Hippocampal formation (tissue), 2 donors: ENCODE data around the gene IFNGR2.
"Not testable (repeated sequence)": the region's sequence is repeated elsewhere in the genome, so short reads cannot be mapped to it uniquely, and the experiment has no call there.

Source experiments
- DNase-seq, 2 donors: peaks; one replicate each; lab custom pipeline; 2025; lab: John Stamatoyannopoulos, UW

IFNGR2 gene

DNA sequence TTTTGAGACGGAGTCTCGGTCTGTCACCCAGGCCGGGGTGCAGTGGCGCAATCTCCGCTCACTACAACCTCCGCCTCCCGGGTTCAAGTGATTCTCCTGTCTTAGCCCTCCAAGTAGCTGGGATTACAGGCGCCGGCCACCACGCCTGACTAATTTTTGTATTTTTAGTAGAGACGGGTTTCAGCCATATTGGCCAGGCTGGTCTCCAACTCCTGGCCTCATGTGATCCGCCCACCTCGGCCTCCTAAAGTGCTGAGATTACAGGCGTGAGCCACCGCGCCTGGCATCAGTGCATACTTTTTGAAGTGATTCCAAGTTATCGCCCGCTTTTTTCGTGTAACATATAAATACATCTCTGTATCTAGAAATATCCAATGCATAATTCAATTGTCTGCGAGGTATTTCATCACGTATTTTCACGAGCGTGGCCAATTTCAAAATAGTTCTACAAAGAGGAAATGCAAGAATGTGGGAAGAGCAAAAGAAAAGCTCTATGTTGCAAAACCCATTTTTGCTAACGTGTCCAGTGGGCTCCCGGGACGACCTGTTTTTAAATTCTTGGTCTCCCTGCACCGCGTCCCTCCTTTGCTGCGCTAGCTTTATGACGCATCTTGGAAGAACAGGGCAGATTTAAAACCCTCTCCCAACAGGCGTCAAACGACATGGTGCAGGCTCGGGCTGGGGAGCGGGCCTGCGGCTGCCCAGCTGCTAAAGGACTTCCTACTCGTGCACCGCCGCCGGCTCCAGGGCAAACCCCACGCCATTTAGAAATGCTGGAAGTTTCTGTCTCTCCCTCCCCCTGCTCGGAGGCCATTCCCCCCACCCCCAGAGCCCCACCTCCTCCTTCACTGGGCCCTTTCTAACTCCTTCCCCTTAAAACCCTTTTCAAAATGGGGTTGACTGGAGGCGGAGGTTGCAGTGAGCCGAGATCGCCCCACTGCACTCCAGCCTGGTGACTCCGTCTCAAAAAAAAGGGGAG, 923 bp upstream of the IFNGR2 start:
- DNase-seq: peak; percentile 20 to 34

DNA sequence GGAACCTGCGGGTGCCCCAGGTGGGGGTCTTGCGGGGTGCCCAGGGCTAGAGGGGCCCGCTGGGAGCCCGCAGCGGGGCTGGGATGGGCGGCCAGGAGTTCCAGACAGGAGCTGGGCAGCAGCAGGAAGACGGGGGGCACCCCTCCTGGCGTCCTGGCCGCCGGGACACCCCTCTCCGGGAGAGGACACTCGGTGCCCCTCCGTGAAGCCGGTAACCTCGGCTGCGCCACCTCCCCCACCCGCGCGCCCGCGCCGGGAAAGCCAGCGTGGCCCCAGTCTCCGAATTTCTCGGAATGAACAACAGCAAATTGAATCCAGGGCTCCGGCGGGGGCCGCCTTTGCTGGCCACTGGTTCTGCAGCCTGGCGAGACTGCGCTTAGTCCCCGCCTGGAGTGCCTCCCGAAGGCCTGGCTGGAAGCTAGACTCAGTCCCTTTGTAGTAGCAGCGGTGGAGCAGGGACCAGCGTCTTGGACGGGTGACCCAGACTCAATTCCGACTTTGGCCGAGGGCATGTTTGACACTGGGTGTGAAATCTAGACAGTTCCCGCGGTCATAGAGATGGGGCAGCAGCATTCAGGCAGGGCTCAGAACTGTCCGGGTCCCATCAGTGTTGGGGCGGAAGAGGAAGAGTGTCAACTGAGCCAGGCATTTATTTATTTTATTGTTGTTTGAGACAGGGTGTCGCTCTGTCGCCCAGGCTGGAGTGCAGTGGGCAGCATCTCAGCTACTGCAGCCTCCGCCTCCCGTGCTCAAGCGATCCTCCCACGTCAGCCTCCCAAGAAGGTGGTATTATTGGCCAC, 773 bp downstream of the IFNGR2 start:
- peak in 1 of 2 donors; percentile 47 for DNase-seq

GRCh38 chr21:33406493-33406892, 3.3 kb downstream of the IFNGR2 start:
- DNase-seq: no peak

DNA sequence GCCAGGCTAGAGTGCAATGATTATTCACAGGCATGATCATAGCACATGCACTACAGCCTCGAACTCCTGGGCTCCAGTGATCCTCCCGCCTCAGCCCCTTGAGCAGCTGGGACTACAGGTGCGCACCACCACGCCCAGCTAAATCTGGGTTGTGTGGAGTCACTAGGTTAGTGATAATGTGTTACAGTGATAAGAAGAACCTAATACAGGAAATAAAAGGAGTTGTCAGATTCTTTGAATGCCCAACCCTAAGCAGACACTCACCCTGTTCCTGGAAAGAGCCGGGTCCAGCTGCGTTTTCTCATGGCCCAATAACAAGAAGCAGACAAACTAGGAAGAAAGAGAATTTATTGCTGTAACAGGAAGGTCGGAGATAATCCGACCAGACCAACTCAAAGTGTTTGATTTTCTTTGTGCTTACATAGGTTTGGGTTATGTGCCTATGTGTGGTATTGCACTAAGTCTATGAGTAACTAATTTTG, 8.8 kb downstream of the IFNGR2 start:
- DNase-seq: no peak

DNA sequence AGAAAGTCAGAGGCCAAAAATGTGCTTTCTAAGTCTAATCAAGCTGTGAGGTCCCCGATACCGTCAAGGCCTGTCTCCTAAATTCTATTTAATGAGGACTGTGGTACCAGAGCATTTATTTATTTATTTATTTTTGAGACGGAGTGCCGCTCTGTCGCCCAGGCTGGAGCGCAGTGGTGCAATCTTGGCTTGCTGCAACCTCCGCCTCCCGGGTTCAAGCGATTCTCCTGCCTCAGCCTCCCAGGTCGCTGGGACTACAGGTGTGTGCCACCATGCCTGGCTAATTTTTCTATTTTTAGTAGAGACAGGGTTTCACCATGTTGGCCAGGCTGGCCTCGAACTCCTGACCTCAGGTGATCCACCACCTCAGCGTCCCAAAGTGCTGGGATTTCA, 9.2 kb downstream of the IFNGR2 start:
- DNase-seq: not testable (repeated sequence)

- DNase-seq: no peak
Observed at GRCh38 chr21:33412832-33413519, 9.8 kb downstream of the IFNGR2 start.

GRCh38 chr21:33414068-33414467, 10.9 kb downstream of the IFNGR2 start:
- no peak for DNase-seq

DNA sequence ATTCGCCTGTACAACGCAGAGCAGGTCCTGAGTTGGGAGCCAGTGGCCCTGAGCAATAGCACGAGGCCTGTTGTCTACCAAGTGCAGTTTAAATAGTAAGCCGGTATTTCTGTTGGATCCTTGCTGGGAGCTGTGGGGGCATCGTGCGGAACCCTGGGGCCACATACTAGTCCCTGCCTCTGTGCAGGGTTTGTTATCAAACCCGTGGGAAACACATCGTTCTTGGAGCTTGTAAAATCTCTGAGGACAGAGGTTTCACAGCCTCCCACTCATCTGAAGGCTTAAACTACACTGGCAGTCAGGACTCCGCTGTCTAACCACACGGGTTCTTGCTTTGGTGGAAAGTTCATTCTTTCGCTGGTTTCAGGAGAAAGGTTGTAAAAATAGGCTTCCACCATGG, 11.7 kb downstream of the IFNGR2 start:
- DNase-seq: no peak

DNA sequence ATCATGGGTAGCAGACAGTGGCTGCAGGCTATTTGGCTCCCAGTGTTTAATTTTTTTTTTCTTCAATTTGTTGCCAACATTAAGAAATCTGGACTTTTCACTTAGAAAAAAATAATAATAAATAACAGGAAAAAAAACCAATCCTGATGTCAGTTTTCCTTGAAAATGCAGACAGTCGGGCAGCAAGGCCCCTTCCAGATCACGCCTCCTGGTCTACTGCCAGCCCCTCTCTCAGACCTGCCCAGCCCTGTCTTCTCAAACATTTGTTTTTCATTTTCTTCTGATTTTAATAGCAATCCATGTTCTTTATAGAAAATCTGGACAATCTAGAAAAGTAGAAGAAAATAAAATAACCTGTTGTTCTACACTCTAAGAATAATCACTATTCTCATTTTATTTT, 15.5 kb downstream of the IFNGR2 start:
- DNase-seq: no peak

- no peak for DNase-seq
Observed at GRCh38 chr21:33419538-33420123, 16.4 kb downstream of the IFNGR2 start.

DNA sequence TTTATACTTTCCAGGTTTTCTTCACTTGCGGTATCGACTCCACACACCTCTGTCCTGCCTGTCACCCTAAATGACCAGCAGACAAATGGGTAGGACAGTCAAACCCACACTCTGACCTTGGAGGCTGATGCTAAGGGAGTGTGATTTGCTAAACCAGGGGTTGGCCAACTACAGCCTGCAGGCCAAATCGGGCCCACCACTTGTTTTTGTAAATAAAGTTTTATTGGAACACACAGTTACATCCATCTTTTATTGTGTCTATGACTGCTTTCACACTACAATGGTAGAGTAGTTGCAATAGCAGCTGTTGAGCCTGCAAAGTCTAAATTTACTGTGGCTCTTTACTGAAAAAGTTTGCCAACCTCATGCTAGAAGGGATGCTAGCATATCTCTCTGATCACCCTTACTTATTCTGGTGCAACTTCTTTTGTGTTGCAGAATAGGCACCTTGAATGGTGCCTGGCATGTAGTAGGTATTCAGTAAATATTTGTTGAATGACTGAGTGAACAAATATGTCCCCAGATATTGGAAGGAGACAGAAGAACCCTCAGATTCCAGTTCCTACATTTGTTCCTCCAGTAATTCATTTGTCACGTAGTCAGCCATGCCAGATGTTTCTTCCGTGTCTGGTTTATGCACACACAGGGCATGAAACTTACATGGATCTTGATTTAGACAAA, 18.6 kb downstream of the IFNGR2 start:
- no peak for DNase-seq

DNA sequence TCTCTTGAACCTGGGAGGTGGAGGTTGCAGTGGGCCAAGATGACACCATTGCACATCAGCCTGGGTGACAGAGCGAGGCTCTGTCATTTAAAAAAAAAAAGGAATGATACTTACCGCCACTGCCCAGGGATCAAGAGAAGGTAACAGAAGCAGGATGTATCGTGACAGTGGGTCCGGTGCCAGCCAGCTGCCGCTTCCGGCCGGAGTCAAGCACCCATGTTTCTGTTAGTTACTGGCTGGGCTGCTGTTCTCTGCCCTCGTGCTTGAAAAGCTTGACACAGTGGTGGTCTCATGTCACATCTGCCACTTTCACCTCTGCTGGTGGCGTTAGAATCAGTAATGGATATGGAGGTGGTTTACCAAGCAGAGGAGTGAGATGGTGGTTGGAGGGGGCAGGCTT, 21.0 kb downstream of the IFNGR2 start:
- no peak for DNase-seq

DNA sequence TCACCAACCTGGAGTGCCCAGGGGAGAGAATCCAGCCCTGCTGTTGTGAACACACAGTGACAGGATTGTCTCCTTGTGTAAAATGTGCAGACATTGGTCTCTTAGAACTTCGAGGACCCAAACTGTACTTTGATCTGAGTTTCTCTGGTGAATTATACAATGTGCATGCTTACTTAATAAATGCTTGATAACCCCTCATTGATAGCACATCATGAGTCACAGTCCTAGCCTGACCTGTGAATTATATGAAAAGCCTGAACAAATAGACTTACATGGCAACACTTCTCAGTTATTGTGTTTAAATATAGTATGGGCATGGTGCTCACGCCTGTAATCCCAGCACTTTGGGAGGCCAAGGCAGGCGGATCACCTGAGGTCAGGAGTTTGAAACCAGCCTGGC, 22.6 kb downstream of the IFNGR2 start:
- DNase-seq: no peak

DNA sequence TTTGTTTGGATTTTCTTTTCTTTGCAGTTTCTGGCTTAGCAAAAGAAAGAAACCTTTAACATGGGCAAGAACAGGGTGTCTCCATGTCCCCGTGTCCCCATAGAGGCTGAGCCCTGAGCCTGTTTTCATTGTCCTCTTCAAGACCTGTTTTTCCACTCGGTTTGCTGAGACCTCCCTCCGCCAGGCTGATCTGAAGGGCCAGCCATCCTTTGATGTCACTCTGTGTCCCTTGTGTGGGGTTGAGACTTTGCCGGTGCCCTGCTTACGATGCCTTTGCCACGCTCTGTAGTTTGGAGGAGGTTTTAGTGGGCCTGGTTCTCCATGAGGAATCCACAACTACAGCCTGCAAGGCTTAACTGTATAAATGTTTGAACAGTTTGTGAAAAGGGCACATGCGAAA, 23.8 kb downstream of the IFNGR2 start:
- no peak for DNase-seq

DNA sequence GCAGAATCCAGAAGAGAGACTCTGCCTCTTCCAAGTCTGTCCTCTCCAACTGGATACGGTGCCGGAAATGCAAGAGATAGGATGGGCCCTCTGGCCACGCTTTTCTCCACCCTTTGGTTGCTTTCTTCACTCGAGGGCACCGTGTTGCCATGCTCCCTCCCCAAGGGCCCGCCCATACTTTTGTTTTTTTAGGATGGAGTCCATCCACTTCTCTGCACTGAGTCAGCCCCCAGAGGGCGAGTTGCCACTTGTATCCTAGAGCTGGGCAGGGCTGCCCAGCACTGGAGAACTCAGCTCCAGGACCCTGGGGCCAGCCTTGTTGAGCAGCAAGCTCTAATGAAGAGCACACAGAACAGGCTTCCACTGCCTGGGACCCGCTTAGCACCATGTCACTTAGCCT, 25.5 kb downstream of the IFNGR2 start:
- DNase-seq: no peak

GRCh38 chr21:33430858-33431257, 27.6 kb downstream of the IFNGR2 start:
- no peak for DNase-seq

GRCh38 chr21:33432496-33432895, 29.3 kb downstream of the IFNGR2 start:
- no peak for DNase-seq

DNA sequence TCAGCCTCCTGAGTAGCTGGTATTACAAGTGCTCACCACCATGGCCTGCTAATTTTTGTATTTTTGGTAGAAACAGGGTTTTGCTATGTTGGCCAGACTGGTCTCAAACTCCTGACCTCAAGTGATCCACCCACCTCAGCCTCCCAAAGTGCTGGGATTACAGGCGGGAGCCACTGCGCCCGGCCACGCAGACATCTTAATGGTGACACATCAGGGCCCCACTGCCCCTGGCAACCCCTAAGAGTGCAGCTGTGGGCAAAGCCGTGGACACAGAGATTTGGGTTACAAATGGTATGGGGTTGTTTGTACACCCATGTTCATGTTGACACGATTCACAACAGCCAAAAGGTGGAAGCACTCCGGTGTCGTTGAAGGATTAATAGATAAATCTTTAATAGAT, 29.8 kb downstream of the IFNGR2 start:
- no peak for DNase-seq

GRCh38 chr21:33433425-33434114, 30.4 kb downstream of the IFNGR2 start:
- no peak for DNase-seq

GRCh38 chr21:33434770-33435360, 31.7 kb downstream of the IFNGR2 start:
- peak in 1 of 2 donors; percentile 21 for DNase-seq
